Stimulated activated CD4-positive, alpha-beta T cell treated with anti-CD3 and anti-CD28 coated beads, Interleukin-1b, Interleukin-23, amount 100 ng/mL, for 24 hours (primary cell): Measurements from ENCODE around the gene OR1E2.
"Not testable (repeated sequence)": the region's sequence is repeated elsewhere in the genome, so short reads cannot be mapped to it uniquely, and the experiment has no call there.

ENCODE experiments used
- DNase-seq, 4 experiments: peaks; one replicate each; pipeline ENCODE4 v3.0.0-alpha.2; 2020; ENCODE audit warnings: low read depth in 4 of 4, low spot score in 1 of 4

OR1E2 gene, protein sequence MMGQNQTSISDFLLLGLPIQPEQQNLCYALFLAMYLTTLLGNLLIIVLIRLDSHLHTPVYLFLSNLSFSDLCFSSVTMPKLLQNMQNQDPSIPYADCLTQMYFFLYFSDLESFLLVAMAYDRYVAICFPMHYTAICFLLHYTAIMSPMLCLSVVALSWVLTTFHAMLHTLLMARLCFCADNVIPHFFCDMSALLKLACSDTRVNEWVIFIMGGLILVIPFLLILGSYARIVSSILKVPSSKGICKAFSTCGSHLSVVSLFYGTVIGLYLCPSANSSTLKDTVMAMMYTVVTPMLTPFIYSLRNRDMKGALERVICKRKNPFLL

DNA sequence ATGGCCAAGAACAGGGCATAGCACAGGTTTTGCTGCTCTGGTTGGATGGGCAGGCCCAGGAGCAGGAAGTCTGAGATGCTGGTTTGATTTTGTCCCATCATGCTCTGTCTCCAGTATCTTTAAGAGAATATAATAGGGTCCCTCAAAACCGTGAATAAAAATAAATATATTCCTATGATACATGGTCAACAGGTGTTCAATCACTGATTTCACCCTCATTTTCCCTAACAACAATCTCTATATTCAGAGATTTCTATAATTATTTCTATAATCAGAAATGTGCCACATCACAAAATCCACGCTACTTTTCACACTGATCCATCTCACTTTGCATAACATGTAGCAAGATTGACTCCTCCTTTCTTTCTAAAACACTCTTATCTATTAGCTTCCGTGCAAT lies at the start of gene OR1E2:
OR1E2 (minus strand) TSS at position 101 of the 400 bp plus-strand sequence; CDS start at position 101, 0 bp downstream.
- no peak for DNase-seq

DNA sequence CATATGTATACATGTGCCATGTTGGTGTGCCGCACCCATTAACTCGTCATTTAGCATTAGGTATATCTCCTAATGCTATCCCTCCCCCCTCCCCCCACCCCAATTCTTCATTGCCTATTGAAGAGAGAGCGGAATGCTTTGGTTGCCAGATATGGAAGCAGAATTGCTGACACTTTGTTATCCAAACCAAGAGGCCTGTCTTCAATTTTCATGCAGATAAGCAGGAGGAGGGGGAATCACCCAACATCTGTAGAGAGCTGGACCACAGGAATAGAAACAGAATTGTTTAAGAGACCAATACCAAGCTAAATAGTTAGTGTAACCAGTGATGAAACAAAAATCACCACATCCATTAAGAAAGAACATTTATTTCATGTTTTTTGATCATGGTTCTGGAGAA lies 49.2 kb upstream of the OR1E2 start:
- no peak for DNase-seq

DNA sequence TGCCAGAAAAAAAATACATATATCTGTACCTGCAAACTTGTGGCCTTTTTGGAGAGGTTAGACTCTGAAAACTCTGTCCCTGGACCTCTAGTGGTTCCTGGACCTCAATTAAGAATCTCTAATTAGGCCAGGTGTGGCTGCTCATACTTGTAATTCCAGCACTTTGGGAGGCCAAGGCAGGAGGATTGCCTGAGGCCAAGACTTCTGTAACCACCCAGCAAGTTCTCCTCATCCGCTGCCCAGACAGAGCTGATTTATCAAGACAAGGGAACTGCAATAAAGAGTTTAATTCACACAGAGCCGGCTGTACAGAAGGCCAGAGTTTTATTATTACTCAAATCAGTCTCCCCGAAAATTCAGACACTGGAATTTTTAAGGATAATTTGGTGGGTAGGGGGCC lies 46.3 kb upstream of the OR1E2 start:
- DNase-seq, result no peak

DNA sequence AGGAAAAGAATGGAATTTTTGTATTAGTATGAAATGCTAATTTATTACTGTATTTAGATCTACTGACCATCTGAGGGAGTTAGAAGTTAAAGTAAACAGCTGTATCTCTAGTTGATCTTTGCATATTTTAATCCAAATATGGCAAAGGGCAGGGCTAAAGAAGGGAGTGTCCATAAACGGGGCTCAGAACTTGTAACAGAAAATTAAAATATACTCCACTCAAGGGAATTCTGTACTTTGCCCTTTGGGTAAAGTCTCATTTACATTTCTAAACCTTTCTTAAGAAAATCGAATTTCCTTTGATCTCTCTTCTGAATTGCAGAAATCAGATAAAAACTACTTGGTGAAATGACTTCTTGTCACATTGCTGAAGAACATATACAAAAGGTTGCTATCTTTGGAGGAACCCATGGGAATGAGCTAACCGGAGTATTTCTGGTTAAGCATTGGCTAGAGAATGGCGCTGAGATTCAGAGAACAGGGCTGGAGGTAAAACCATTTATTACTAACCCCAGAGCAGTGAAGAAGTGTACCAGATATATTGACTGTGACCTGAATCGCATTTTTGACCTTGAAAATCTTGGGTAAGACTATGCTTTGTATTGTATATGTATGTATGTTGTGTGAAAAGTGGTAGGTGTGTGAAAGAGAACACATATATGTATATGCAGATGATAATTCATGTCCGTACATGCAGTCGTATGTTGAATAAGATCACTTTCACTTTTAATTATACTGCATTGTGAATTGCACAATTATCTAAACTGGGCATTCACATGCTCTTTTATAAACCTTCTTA lies 42.4 kb upstream of the OR1E2 start, which contains the start of gene ASPA:
ASPA (plus strand) TSS at position 186 of the 799 bp plus-strand sequence; CDS start at position 349, 163 bp downstream.
- DNase-seq, result no peak

DNA sequence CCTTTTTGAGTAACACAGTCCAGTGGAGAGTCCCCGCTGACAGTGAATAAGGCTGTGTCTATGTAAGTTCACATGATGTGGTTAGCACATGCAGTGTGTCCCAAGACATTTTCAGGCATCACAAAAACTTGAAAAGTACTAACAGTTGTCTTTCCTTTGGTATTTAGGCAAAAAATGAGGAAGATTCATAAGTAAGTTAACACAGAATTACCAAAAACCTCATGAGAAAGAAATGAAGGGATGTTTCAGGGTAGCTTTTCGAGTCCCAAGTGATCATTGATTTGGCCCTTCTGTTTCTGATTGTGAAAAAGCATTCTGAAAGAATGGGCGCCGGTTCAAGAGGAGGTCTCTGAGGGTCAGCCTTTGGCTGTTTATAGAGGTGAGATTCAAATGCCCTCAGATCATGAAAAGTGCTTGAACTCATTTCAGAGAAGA lies 41.6 kb upstream of the OR1E2 start:
- no peak for DNase-seq

DNA sequence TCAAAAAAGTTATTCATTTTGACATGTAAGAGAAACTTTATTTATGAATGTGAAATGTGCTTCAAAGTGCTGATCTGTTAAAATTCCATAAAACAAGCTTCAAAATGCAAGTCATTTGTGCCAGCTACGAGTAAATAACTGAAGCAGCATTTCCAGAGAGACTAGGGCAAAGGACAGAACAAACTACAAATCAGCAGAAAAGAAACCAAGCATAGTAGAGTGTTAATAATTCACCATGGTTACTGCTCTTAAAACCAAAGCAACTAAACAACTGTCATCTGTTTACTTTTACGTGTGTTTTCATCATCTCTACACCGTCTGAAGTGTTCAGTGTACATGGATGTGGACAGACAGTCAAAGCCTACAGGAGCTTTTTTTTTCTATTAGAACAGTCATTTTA lies 40.6 kb upstream of the OR1E2 start:
- DNase-seq, result no peak

DNA sequence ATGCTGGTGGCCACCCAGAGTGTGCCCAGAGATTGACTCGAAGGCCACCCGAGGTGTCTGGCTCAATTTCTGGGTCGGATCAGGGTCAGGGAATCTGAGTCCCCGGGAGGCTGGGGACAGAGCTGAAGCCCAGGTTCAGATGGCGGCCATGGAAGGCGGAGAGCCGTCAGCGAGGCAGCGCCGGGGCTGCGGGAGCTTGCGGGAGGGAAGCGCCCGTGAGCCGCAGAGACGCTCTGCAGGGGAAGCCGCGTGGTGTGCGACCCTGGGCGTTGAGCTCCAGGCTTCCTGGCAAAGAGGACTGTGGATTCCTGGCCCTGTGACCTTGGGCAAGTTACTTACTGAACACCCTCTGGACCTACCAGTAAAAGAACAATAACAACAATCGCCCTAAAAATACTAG lies 38.5 kb upstream of the OR1E2 start:
- no peak for DNase-seq

DNA sequence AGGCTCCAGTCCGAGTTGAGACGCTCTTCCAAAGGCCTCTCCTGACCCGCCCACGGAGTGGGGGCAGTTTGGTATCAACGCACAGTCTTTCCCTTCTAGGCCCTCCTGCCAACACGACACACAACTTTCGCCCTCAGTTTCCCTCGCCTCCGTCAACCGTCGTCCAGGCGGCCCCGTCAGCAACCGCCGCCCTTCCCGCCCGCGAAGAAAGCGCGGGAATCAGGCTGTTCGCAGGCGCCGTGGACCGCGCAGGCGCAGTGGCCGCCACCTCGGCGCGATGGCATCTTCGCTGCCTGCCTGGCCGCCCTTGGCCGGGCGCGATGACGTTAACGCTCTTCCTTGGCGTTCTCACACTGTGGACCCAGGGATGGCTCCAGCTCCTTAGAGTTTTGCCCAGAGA lies 38.0 kb upstream of the OR1E2 start, which contains the start of gene SPATA22:
SPATA22 (minus strand) TSS at position 221 of the 400 bp plus-strand sequence. CDS start 2,494 bp downstream, outside the sequence.
- DNase-seq, result no peak

DNA sequence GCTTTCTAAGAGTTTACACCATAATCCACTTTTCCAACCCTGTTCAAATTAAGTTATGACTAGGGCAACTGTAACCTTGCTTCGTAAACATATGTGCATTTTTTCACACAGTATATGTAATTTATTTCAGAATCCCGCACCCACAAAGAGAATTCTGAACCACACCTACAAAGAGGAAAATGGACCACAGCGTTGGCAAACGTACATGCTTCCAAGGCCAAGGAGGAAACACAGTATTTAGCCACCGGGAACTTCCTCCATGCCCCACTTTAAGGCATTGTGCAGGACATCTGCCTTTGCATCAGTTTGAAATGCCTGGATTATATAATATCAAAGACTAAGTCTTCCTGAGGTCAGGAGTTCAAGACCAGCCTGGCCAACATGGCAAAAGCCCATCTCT lies 35.9 kb upstream of the OR1E2 start:
- no peak for DNase-seq

DNA sequence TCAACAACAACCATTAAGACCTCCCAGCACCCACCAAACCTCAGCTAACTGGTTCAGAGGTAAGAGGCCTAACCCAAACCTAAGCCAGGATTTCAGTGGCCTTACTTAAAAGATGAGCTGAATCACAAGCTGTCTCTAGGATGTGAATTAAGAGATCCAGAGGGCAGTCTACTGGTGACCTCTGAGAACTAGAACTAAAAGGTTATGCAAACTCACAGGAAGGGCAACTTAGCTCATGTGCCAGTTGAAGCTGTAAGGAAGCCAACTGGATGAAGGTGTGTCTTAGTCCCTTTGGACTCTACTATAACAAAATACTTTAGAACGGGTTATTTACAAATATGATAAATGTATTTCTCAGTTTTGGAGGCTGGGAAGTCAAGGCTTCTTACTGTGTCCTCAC lies 32.7 kb upstream of the OR1E2 start:
- not testable (repeated sequence) for DNase-seq

DNA sequence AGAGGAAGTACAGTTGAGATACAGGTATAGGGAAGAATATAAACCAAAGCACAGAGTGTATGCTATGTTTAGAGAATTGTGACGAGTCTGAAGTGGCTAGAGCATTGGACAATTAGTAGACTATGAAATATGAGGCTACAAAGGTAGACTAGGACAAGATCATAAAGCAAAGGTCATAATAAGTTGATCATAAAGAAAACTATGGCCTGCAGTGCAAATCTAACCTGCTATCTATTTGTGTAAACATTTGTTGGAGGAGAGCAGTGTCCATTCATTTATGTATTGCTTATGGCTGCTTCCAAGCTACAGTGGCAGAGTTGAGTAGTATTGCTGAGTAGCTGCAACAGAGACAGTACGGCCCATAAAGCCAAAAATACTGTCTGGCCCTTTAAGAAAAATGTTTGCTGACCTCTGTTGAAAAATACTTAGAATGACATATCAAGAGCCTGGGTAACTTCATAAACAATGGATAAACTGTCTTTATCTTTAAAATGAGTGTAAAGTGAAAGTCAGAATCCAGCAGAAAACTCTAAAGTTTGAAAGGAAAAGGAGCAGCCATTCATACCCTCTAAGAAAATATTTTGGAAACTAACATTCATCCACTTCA lies 14.5 kb upstream of the OR1E2 start:
- DNase-seq, result no peak

DNA sequence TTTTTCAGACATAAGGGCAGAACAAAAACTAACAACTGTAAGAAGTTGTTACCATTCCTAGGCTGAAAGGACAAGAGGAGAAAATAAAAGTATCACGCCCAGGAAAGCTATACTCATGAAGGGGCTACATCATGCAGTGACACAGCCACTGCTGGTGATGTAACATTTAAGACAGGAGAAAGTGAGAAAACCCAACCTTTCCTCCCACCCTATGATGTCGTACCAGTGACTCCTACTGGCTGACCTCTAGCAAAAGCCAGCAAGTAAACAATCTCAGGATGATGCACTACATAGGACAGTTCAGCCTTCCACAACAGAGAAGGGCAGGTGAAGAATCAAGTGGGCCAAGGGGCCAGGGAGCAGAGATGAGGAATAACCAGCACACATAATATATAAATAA lies 14.0 kb upstream of the OR1E2 start:
- no peak for DNase-seq

DNA sequence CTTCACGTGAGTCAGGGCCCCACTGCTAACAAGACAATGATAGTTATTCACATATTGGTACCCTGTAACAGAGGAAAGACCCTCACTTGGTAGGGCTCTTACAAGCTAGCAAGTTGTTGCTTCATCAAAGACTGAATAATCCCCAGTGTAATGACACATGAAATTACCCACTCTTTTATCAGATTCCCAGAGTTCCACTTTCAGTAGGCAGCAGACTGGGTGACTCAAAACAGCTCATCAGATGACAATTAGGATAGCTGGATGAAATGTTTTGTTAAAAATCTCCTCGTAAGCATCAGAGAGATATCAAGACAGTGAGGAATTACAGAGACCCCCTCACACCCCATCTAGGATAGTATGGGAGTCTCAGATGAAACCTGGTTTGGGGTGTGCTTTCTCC lies 6.8 kb upstream of the OR1E2 start:
- no peak for DNase-seq

DNA sequence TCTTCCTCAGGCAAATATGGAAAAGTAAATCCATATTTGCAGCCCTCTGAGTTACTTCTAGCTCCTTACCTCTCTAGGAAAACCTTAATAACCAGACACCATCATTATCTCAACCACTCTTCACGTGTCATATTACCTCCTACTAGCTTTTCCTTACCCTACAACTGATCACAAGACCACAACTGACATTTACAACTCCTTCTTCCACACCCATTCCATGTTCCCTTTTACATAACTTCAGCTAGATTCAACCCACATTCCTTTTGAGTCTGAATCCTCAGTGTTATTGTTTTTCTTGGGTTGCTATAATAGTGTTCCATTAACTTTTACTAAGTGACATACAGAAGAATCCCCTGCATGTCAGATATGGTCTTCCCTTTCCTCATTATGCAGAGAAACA lies 4.7 kb upstream of the OR1E2 start:
- no peak for DNase-seq

DNA sequence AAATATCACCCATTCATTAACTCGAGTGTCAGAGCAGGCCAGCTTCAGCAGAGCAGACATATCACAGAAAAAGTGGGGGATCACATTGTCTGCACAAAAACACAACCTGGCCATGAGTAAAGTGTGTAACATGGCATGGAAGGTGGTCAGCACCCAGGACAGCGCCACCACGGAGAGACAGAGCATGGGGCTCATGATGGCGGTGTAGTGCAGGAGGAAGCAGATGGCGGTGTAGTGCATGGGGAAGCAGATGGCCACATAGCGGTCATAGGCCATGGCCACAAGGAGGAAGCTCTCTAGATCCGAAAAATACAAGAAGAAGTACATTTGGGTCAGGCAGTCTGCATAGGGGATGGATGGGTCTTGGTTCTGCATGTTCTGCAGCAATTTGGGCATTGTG lies 426 bp downstream of the OR1E2 start:
- peak in 1 of 4 experiments; percentile 0 for DNase-seq

DNA sequence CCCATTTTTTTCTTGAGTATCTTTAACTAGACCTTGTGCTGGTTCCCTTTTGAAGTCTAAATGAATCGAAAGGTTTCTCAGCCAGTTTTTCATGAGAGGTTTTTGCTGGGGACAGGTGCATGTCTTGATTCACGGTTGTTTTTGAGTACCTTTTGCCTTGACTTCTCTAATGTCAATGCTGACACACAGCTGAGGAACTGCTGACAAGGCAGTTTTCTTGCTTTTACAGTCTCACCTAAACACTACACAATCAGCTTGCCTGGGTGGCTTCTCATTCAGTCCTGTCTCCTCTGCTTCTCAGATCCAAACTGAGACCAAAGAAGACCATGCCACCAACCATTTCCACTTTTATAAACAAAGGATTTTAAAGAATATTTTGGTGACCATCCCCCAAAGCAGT lies 15.4 kb downstream of the OR1E2 start:
- no peak for DNase-seq

DNA sequence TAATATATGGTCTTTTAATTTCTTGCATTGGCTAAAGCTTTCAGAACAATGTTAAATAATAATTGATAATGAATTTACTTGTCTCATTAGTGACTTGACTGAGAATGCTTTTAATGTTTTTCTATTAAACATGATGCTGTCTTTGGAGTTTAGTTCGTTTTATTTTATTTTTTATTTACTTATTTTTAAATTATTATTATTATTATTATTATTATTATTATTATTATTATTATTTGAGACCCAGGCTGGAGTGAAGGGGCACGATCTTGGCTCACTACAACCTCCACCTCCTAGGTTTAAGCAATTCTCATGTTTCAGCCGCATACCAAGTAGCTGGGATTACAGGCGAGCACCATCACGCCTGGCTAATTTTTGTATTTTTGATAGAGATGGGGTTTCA lies 18.0 kb downstream of the OR1E2 start:
- no peak for DNase-seq

DNA sequence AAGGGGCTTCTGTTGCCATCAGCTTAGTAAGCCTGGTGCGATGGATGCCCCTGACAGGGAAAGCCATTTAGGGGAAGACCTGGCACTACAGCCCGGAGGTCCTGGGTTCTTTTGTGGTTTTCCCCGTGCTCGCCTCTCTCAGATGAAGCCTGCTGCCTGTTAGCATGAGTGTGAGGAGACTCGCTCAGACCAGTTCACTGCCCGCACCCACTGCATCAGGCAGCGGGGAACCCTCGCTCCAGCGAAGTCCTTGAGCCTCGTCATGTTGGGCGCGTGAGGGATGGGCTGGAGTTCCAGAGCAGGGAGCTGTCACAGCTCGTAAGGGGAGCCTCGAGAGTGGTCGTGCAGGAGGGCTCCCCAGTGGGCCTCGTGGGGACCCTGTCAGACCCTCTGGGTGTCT lies 21.4 kb downstream of the OR1E2 start:
- DNase-seq, result not testable (repeated sequence)

DNA sequence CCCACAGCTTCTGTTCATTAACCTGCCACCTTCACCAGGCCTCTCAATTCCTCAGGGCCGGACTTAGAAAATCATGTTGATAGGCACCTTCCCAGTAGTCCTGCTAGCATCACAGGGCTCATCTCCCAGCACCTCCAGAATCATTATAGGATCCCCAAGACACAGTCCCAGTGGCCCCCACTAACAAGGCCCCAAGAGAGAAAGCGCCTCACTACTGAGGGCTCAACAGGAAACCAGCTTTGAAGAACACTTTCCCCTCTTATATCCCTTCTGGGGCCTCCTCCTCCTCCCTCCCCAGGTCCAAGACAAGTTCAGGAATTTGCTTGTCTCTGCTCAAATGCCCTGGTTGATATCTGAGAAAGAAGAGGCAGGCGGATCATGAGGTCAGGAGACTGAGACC lies 22.6 kb downstream of the OR1E2 start, which contains the start of gene OR3A3:
OR3A3 (plus strand) TSS at position 301 of the 400 bp plus-strand sequence.
- DNase-seq, result no peak

DNA sequence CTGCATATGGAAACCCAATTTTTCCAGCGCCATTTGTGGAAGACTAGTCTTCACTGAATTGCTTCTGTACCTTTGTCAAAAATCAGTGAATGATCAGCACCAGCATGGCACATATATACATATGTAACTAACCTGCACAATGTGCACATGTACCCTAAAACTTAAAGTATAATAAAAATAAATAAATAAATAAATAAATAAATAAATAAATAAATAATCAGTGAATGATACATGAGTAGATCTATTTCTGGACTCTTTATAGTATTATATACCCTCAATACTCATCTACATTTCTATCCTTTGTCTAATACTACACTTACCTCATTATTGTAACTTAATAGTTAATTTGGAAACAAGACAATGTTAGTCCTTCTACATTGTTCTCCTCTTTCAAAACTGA lies 29.8 kb downstream of the OR1E2 start:
- DNase-seq, result not testable (repeated sequence)

DNA sequence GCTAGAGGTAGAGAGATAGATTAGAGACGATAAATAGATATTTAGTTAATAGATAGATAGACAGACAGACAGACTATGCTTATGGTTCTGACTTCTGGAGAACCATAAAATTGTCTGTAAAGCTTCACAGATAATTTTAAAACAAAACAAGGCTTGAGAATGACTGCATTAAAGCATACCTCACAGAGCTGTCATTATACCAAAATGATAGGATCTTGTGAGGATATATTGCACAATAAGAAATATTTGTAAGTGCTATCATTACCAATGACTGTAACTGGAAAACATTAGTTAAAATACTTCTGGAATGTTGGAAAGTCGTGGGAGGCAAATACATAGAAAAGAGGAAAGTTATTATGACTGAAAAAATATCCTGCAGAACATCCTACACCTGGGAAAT lies 31.9 kb downstream of the OR1E2 start:
- DNase-seq, result no peak

DNA sequence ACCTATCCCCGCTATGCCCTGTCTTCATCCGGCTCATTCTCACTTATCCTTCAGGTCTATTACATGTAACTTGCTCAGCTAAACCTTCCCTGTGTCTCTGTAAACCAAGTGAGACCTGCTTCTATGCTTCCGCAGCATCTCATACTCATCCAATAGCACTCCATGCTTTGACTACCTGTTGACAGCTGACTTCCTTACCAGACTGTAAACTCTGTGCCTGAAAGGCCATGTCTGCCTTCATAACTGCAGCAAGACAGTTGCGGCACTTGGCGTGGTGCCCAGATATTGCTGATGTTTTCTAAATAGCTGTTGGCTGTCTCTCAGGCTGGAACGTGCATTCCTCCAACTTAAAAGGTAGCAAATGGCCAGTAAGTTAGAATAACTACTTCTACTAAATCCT lies 33.6 kb downstream of the OR1E2 start:
- DNase-seq, result no peak
